B cell (primary cell): ENCODE data around the gene ARL6.

Experiments used
- EZH2 ChIP-seq: IDR thresholded peaks from 2 replicates; pipeline ENCODE4 v1.6.1; 2012; ENCODE audit warnings: borderline replicate concordance, low read depth, mild to moderate bottlenecking, moderate library complexity, low read length; ENCODE audit not compliant: insufficient read depth, poor library complexity, severe bottlenecking
- TF ChIP-seq, protein P1 (sequence below): fragments of 200-600 bp; IDR thresholded peaks from one replicate; pipeline ENCODE4 v1.8.0; 2022; ENCODE audit warnings: antibody characterized with exemption, mild to moderate bottlenecking

- TF ChIP-seq, protein P1, sequence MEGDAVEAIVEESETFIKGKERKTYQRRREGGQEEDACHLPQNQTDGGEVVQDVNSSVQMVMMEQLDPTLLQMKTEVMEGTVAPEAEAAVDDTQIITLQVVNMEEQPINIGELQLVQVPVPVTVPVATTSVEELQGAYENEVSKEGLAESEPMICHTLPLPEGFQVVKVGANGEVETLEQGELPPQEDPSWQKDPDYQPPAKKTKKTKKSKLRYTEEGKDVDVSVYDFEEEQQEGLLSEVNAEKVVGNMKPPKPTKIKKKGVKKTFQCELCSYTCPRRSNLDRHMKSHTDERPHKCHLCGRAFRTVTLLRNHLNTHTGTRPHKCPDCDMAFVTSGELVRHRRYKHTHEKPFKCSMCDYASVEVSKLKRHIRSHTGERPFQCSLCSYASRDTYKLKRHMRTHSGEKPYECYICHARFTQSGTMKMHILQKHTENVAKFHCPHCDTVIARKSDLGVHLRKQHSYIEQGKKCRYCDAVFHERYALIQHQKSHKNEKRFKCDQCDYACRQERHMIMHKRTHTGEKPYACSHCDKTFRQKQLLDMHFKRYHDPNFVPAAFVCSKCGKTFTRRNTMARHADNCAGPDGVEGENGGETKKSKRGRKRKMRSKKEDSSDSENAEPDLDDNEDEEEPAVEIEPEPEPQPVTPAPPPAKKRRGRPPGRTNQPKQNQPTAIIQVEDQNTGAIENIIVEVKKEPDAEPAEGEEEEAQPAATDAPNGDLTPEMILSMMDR, result no peak
- TF ChIP-seq EZH2, result no peak
Observed at GRCh38 chr3:97744289-97744688, 20.3 kb upstream of the ARL6 start.
